GM12892 (cell line): ENCODE results near the gene ERVW-1.

Source experiments
- POLR2A ChIP-seq: IDR thresholded peaks from 2 replicates; pipeline ENCODE4 v1.6.1; 2011; ENCODE audit warnings: low read depth, low read length, control low read depth
- POLR2AphosphoS5 ChIP-seq: IDR thresholded peaks from 2 replicates; pipeline ENCODE4 v1.6.1; 2011; ENCODE audit warnings: low read depth, low read length, control low read depth
- TAF1 ChIP-seq: IDR thresholded peaks from 2 replicates; pipeline ENCODE4 v1.6.1; 2011; ENCODE audit warnings: low read depth, mild to moderate bottlenecking, control low read depth, low read length, borderline replicate concordance

DNA sequence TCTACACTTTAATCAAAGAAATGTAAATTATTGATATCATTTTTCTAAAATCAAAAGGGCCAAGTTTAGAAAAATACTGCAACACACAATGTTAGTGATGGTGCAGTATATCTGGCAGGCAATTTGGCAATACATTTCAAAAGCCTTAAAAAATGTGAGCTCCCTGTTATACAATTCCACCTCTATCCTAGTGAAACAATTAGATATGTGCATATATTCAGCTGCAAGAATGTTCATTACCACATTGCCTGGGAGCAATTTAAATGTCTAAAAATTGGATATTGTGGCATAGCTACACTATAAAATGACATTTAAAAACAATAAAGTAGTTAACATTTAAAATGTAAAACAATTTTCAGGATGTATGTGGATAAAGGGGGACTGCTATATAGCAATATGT lies 10.1 kb upstream of the ERVW-1 start:
- no peak for TF ChIP-seq POLR2A
- TF ChIP-seq POLR2AphosphoS5, result no peak
- no peak for TF ChIP-seq TAF1
